OCI-LY3 (cell line): ENCODE measurements around the gene ANLN.

Experiments
- H2AFZ ChIP-seq: fragments of 200-600, 300-600 bp; shearing (Covaris generic); 2 replicates; pipeline ENCODE4 v1.6.0; 2014; ENCODE audit warnings: antibody characterized with exemption, low read depth, low read length
- H3K27ac ChIP-seq: fragments of 200-600, 300-600 bp; sonication (generic); 2 replicates; pipeline ENCODE4 v1.5.1; 2014; ENCODE audit warnings: mild to moderate bottlenecking, low read length, moderate library complexity, mixed read lengths
- H3K27me3 ChIP-seq: fragments of 200-600, 300-600 bp; sonication (generic); 2 replicates; pipeline ENCODE4 v1.6.1; 2014; ENCODE audit warnings: low read depth, low read length, mixed read lengths
- H3K36me3 ChIP-seq: fragments of 200-600, 300-600 bp; sonication (generic); replicated peaks from 2 replicates; pipeline ENCODE3; 2014; ENCODE audit warnings: low read depth, low read length, mixed read lengths
- H3K4me1 ChIP-seq: fragments of 300-600, 200-600 bp; sonication (generic); 2 replicates; pipeline ENCODE4 v1.6.1; 2014; ENCODE audit warnings: low read length, mixed read lengths
- H3K4me2 ChIP-seq: fragments of 200-600, 300-600 bp; sonication (generic); 2 replicates; pipeline ENCODE4 v1.6.1; 2014; ENCODE audit warnings: low read length, mixed read lengths
- H3K4me3 ChIP-seq: fragments of 300-600, 200-600 bp; sonication (generic); 2 replicates; pipeline ENCODE4 v1.5.1; 2014; ENCODE audit warnings: antibody characterized with exemption, mild to moderate bottlenecking, low read length, moderate library complexity
- H3K79me2 ChIP-seq: fragments of 300-600, 200-600 bp; shearing (Covaris generic); 2 replicates; pipeline ENCODE4 v1.6.1; 2014; ENCODE audit warnings: mild to moderate bottlenecking, low read length, mixed read lengths
- H3K9ac ChIP-seq: fragments of 300-600, 200-600 bp; shearing (Covaris generic); 2 replicates; pipeline ENCODE4 v1.6.0; 2014; ENCODE audit warnings: mild to moderate bottlenecking, low read length, moderate library complexity
- H3K9me3 ChIP-seq: fragments of 200-600, 300-600 bp; shearing (Covaris generic); 2 replicates; pipeline ENCODE4 v1.6.1; 2014; ENCODE audit warnings: low read length, mixed read lengths; ENCODE audit not compliant: insufficient read depth
- H4K20me1 ChIP-seq: fragments of 200-600, 300-600 bp; sonication (generic); 2 replicates; pipeline ENCODE4 v1.6.1; 2016; ENCODE audit warnings: low read length, mixed read lengths; ENCODE audit not compliant: insufficient read depth
- EZH2phosphoT487 ChIP-seq: fragments of 200-600 bp; shearing (Covaris generic); IDR thresholded peaks from 2 replicates; pipeline ENCODE4 v1.6.1; 2018; ENCODE audit warnings: antibody characterized with exemption, mixed run types, low read depth
- TF ChIP-seq, protein P1 (sequence below): fragments of 200-600, 300-600 bp; sonication (generic); IDR thresholded peaks from 2 replicates; pipeline ENCODE4 v1.5.1; 2014; ENCODE audit warnings: antibody characterized with exemption, low read length, low read depth

The ANLN gene

DNA sequence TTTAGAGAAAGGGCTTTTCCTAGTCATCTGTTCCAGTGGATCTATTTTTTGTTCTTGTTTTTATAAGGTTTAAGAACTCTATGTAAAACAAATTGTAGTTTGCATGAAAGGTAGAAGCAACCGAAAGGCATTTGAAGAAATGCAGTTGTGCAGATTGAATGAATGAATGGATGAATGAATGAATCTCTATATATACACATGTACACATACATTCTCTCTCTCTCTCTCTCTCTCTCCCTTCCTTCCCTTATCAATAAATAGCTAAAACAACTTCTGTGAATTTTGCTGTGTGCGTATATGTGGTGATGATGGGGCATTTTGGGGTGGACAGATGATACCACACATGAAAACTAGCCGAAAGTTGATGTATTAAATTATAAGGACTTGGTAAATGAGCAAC, 32.4 kb downstream of the ANLN start:
- Histone ChIP-seq H3K4me1 (no peaks in the 10 kb centered on the region), H3K4me3 (no peak overlapping the region), H3K79me2 (no peaks in the 10 kb centered on the region), H3K9me3 (no peaks in the 10 kb centered on the region), H2AFZ (no peak overlapping the region), H3K9ac (no peak overlapping the region), H3K4me2 (no peak overlapping the region), H3K27me3 (no peaks in the 10 kb centered on the region), H3K36me3 (peaks cover 76% of the 10 kb centered on the region), H4K20me1 (no peaks in the 10 kb centered on the region), H3K27ac (no peak overlapping the region)
- TF ChIP-seq EZH2phosphoT487, result no peak
- TF ChIP-seq, protein P1, sequence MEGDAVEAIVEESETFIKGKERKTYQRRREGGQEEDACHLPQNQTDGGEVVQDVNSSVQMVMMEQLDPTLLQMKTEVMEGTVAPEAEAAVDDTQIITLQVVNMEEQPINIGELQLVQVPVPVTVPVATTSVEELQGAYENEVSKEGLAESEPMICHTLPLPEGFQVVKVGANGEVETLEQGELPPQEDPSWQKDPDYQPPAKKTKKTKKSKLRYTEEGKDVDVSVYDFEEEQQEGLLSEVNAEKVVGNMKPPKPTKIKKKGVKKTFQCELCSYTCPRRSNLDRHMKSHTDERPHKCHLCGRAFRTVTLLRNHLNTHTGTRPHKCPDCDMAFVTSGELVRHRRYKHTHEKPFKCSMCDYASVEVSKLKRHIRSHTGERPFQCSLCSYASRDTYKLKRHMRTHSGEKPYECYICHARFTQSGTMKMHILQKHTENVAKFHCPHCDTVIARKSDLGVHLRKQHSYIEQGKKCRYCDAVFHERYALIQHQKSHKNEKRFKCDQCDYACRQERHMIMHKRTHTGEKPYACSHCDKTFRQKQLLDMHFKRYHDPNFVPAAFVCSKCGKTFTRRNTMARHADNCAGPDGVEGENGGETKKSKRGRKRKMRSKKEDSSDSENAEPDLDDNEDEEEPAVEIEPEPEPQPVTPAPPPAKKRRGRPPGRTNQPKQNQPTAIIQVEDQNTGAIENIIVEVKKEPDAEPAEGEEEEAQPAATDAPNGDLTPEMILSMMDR, result no peak

DNA sequence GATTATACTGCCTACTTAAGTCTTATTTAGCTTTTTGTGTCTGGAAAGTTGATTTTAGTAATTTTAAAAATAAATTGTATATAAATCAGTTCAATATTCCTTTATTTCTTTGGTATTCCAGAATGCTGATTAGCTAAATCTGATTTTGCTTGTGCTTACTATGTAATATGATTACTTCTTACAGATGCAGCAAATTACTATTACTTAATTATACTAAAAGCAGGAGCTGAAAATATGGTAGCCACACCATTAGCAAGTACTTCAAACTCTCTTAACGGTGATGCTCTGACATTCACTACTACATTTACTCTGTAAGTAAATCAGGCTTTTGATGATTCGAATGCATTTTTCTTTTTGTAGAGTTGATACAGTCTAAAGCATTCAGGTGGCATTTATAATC, 34.0 kb downstream of the ANLN start:
- Histone ChIP-seq H3K4me1 (no peaks in the 10 kb centered on the region), H2AFZ (no peak overlapping the region), H3K79me2 (no peaks in the 10 kb centered on the region), H3K27me3 (no peaks in the 10 kb centered on the region), H4K20me1 (no peaks in the 10 kb centered on the region), H3K4me3 (no peak overlapping the region), H3K9ac (no peak overlapping the region), H3K9me3 (no peaks in the 10 kb centered on the region), H3K4me2 (no peak overlapping the region), H3K27ac (no peak overlapping the region), H3K36me3 (peaks cover 82% of the 10 kb centered on the region)
- TF ChIP-seq EZH2phosphoT487, result no peak
- TF ChIP-seq, protein P1, result no peak

DNA sequence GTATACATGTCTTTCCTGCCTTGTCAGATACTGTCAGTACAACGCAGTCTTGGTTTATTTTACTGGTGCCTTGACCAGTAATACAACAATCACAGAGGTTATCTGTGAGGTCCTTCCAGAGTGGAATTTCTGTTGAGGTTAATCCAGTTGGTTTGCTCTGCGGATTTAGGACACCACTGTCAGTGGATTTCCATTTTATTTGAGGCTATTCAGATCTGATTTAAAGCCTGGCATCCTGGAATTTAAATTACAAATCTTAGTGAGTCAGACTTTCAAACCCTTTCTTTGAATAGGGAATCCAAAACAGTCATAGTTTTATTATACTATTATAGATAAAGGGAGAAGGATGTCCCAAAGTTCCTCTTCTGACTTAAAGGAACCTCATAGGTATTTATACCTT, 40.5 kb downstream of the ANLN start:
- Histone ChIP-seq H4K20me1 (no peaks in the 10 kb centered on the region), H3K36me3 (peaks cover 76% of the 10 kb centered on the region), H3K9me3 (no peaks in the 10 kb centered on the region), H3K4me3 (no peak overlapping the region), H3K27ac (no peak overlapping the region), H3K9ac (no peak overlapping the region), H3K4me2 (no peak overlapping the region), H3K79me2 (no peaks in the 10 kb centered on the region), H3K4me1 (no peaks in the 10 kb centered on the region), H3K27me3 (no peaks in the 10 kb centered on the region), H2AFZ (no peak overlapping the region)
- TF ChIP-seq, protein P1, result no peak
- TF ChIP-seq EZH2phosphoT487, result no peak

GRCh38 chr7:36430881-36431280, 41.2 kb downstream of the ANLN start:
- Histone ChIP-seq H3K4me3 (no peak overlapping the region), H3K9ac (no peak overlapping the region), H3K4me1 (no peaks in the 10 kb centered on the region), H4K20me1 (no peaks in the 10 kb centered on the region), H3K27ac (no peak overlapping the region), H3K27me3 (no peaks in the 10 kb centered on the region), H3K4me2 (no peak overlapping the region), H2AFZ (no peak overlapping the region), H3K79me2 (no peaks in the 10 kb centered on the region), H3K9me3 (no peaks in the 10 kb centered on the region), H3K36me3 (peaks cover 73% of the 10 kb centered on the region)
- TF ChIP-seq, protein P1, result no peak
- TF ChIP-seq EZH2phosphoT487, result no peak
